NCI-H748 (cell line): ENCODE results near the gene SMARCA4.
"Not testable (repeated sequence)": the region's sequence is repeated elsewhere in the genome, so short reads cannot be mapped to it uniquely, and the experiment has no call there.

Experiments
- DNase-seq: peaks from one replicate; lab custom pipeline; 2025; ENCODE audit not compliant: unreplicated experiment; lab: John Stamatoyannopoulos, UW

SMARCA4 gene

GRCh38 chr19:11094520-11094894, 133.7 kb downstream of the SMARCA4 start:
- no peak for DNase-seq

GRCh38 chr19:11096210-11096841, 135.5 kb downstream of the SMARCA4 start:
- no peak for DNase-seq

- not testable (repeated sequence) for DNase-seq
Measured at GRCh38 chr19:11097367-11097766, 136.5 kb downstream of the SMARCA4 start.

- no peak for DNase-seq
Measured at GRCh38 chr19:11098327-11098726, 137.5 kb downstream of the SMARCA4 start.

GRCh38 chr19:11098861-11099260, 138.0 kb downstream of the SMARCA4 start:
- no peak for DNase-seq

GRCh38 chr19:11100049-11100448, 139.2 kb downstream of the SMARCA4 start:
- DNase-seq: no peak

GRCh38 chr19:11101057-11101456, 140.2 kb downstream of the SMARCA4 start:
- DNase-seq: no peak

GRCh38 chr19:11102944-11103343, 142.1 kb downstream of the SMARCA4 start:
- no peak for DNase-seq

- DNase-seq: not testable (repeated sequence)
Measured at GRCh38 chr19:11103667-11104066, 142.8 kb downstream of the SMARCA4 start.

- DNase-seq: no peak
Measured at GRCh38 chr19:11105014-11105636, 144.3 kb downstream of the SMARCA4 start.

- no peak for DNase-seq
Measured at GRCh38 chr19:11106477-11106876, 145.6 kb downstream of the SMARCA4 start.

- DNase-seq: no peak
Measured at GRCh38 chr19:11108746-11109145, 147.9 kb downstream of the SMARCA4 start.

- DNase-seq: no peak
Measured at GRCh38 chr19:11111117-11111770, 150.4 kb downstream of the SMARCA4 start.

- no peak for DNase-seq
Measured at GRCh38 chr19:11111771-11112144, 150.9 kb downstream of the SMARCA4 start.
